Breast epithelium (tissue), 3 donors: ENCODE measurements around the gene WDR5B.
"Not testable (repeated sequence)": the region's sequence is repeated elsewhere in the genome, so short reads cannot be mapped to it uniquely, and the experiment has no call there.

ENCODE experiments used
- POLR2A ChIP-seq: fragments of 450-650 bp; IDR thresholded peaks from one replicate; pipeline ENCODE4 v1.6.1; 2016; ENCODE audit warnings: antibody characterized with exemption, mild to moderate bottlenecking, moderate library complexity
- TF ChIP-seq, protein P1 (sequence below), 3 donors: fragments of 450-650 bp; IDR thresholded peaks; one replicate each; pipeline ENCODE4 v1.5.1; 2016 to 2017; ENCODE audit warnings: antibody characterized with exemption in 3 of 3, mild to moderate bottlenecking in 3 of 3, moderate library complexity in 3 of 3

GRCh38 chr3:122448218-122448617 lies 32.4 kb upstream of the WDR5B start:
- TF ChIP-seq, protein P1, sequence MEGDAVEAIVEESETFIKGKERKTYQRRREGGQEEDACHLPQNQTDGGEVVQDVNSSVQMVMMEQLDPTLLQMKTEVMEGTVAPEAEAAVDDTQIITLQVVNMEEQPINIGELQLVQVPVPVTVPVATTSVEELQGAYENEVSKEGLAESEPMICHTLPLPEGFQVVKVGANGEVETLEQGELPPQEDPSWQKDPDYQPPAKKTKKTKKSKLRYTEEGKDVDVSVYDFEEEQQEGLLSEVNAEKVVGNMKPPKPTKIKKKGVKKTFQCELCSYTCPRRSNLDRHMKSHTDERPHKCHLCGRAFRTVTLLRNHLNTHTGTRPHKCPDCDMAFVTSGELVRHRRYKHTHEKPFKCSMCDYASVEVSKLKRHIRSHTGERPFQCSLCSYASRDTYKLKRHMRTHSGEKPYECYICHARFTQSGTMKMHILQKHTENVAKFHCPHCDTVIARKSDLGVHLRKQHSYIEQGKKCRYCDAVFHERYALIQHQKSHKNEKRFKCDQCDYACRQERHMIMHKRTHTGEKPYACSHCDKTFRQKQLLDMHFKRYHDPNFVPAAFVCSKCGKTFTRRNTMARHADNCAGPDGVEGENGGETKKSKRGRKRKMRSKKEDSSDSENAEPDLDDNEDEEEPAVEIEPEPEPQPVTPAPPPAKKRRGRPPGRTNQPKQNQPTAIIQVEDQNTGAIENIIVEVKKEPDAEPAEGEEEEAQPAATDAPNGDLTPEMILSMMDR (IDR thresholded peaks at IDR 0.05): not testable (repeated sequence)
- TF ChIP-seq POLR2A: not testable (repeated sequence)
